Measurements from ENCODE around the gene FFAR3. TPM values are rescaled to one million over a fixed set of nuclear protein-coding genes. Genes with fewer than 3 reads are reported as not detected.
"Not testable (repeated sequence)": the region's sequence is repeated elsewhere in the genome, so short reads cannot be mapped to it uniquely, and the experiment has no call there.

FFAR3 gene
- total RNA-seq, 2 experiments from 2014 or later = 4.9 to 5.3 TPM

DNA sequence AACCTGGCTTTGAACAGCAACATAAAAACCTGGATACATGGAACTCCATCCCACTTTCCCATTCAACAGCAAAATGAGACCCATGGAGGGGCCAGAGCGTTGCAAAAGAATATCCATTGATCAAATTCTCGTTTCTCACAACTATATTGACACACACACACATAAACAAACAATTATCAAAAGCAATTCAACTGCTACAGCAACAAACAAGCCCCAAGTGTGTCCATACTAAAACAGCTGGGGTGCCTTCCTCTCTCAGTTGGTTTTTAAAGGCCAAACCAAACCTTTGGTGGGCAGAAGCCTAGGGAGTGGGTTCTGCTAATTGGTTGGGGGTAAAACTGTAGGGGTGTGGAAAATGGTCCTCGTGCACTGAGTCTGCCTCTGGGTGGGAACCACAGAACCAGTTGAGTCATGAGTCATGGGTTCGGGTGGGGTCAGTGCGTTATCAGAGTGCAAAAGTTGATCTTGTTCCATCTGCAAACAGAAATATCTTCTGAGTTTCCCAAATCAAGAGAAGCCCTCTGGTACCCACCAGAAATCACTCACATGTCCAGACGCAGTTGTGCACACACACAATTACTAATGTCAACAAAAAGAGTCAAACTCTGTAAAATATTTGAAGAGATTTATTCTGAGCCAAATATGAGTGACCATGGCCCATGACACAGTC is 31.1 kb downstream of the FFAR3 start:
- CTCF ChIA-PET = no interaction called here
- DNase-seq = no peak
- H3K9me3 Mint-ChIP-seq = peaks cover 4% of the 10 kb centered on the region
- intact Hi-C loops (cut with micrococcal nuclease) = no loop called here
- H3K4me1 Mint-ChIP-seq (ENCODE audit: low read depth) = no peaks in the 10 kb centered on the region
- peaks cover 2% of the 10 kb centered on the region for H3K36me3 Mint-ChIP-seq (ENCODE audit: low read depth)
- no peak overlapping the region for H3K4me3 Mint-ChIP-seq
- H3K27me3 Mint-ChIP-seq (ENCODE audit: low read depth) = peaks cover 3% of the 10 kb centered on the region
- no peak overlapping the region for H3K27ac Mint-ChIP-seq

GRCh38 chr19:35392742-35393715 is 34.8 kb downstream of the FFAR3 start:
- intact Hi-C loops (cut with micrococcal nuclease) = no loop called here
- H3K9me3 Mint-ChIP-seq = no peaks in the 10 kb centered on the region
- H3K27ac Mint-ChIP-seq = no peak overlapping the region
- no peaks in the 10 kb centered on the region for H3K27me3 Mint-ChIP-seq (ENCODE audit: low read depth)
- no peaks in the 10 kb centered on the region for H3K36me3 Mint-ChIP-seq (ENCODE audit: low read depth)
- CTCF ChIA-PET = no interaction called here
- DNase-seq = no peak
- no peak overlapping the region for H3K4me3 Mint-ChIP-seq
- H3K4me1 Mint-ChIP-seq (ENCODE audit: low read depth) = no peaks in the 10 kb centered on the region

DNA sequence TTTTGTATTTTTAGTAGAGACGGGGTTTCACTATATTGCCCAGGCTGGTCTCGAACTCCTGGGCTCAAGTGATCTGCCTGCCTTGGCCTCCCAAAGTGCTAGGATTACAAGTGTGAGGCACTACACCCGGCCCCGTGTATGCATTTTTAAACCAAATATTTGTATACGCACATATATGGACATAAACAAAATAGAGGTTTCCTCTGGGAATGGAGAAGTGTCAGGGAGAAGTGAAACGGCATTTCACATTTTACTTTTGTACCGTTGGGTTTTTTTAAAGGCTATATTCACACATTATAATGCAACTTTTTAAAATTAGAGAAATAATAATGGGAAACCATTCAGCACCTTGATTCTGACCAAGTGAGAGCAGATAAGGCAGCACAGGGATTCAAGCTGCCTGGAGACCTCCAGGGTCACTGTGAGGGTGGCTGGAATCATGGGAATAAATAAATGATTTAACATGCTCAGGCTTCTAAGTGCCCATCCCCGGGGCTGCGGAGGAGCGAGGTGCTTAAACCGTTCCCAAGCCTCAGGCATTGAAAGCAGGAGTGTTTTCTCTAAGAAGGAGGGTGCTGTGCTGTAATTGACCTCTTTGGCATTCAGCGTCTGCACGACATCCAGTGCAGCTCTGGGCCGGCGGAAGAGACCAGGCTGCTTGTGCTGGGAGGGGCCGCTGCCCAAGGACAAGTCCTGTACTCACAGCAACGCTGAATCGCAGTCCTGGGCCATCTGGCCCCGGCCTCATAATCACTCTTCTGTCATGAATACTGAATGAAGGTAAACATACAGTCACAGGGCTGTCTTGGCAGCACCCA is 37.3 kb downstream of the FFAR3 start:
- no peaks in the 10 kb centered on the region for H3K36me3 Mint-ChIP-seq (ENCODE audit: low read depth)
- no peak for DNase-seq
- H3K9me3 Mint-ChIP-seq = no peaks in the 10 kb centered on the region
- intact Hi-C loops (cut with micrococcal nuclease) = no loop called here
- H3K27ac Mint-ChIP-seq = no peak overlapping the region
- H3K4me3 Mint-ChIP-seq = no peak overlapping the region
- CTCF ChIA-PET = no interaction called here
- H3K27me3 Mint-ChIP-seq (ENCODE audit: low read depth) = no peaks in the 10 kb centered on the region
- H3K4me1 Mint-ChIP-seq (ENCODE audit: low read depth) = no peaks in the 10 kb centered on the region

- intact Hi-C loops (cut with micrococcal nuclease) = no loop called here
- H3K4me3 Mint-ChIP-seq = no peak overlapping the region
- no peaks in the 10 kb centered on the region for H3K36me3 Mint-ChIP-seq (ENCODE audit: low read depth)
- CTCF ChIA-PET = interaction anchor here (0.6 kb wide), 1 partner anchor 990 kb away, joined by 3 read pairs; no protein-coding TSS in a partner anchor
- no peaks in the 10 kb centered on the region for H3K27me3 Mint-ChIP-seq (ENCODE audit: low read depth)
- H3K27ac Mint-ChIP-seq = no peak overlapping the region
- DNase-seq = no peak
- H3K9me3 Mint-ChIP-seq = no peaks in the 10 kb centered on the region
- H3K4me1 Mint-ChIP-seq (ENCODE audit: low read depth) = no peaks in the 10 kb centered on the region
Measured at GRCh38 chr19:35396240-35396885, 38.1 kb downstream of the FFAR3 start.

DNA sequence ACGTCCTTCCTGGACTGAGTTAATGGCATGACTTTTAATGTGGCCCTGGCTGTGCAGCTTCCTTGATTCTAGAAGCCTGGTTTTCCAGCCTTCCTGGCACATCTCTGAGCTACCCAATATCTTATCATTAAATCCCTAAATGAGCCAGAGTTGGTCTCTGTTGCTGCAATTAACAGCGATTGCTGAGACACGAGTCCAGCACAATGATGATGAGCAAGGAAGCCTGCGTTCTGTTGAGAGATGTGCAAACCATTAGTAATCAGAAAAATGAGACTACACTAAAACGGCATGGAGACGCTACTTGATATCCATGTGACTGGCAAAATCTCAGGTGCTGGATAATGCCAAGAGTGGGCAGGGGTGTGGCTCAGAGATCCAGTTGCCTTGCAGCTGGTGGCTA is 38.8 kb downstream of the FFAR3 start:
- H3K4me3 Mint-ChIP-seq = no peak overlapping the region
- no peak for DNase-seq
- no peaks in the 10 kb centered on the region for H3K9me3 Mint-ChIP-seq
- no peaks in the 10 kb centered on the region for H3K4me1 Mint-ChIP-seq (ENCODE audit: low read depth)
- no peaks in the 10 kb centered on the region for H3K27me3 Mint-ChIP-seq (ENCODE audit: low read depth)
- CTCF ChIA-PET = interaction anchor here (0.6 kb wide), 1 partner anchor 991 kb away, joined by 3 read pairs; no protein-coding TSS in a partner anchor
- intact Hi-C loops (cut with micrococcal nuclease) = no loop called here
- H3K27ac Mint-ChIP-seq = no peak overlapping the region
- no peaks in the 10 kb centered on the region for H3K36me3 Mint-ChIP-seq (ENCODE audit: low read depth)

- Mint-ChIP-seq H3K27ac (no peak overlapping the region), H3K9me3 (no peaks in the 10 kb centered on the region), H3K4me3 (no peak overlapping the region), H3K27me3 (ENCODE audit: low read depth) (no peaks in the 10 kb centered on the region), H3K4me1 (ENCODE audit: low read depth) (no peaks in the 10 kb centered on the region), H3K36me3 (ENCODE audit: low read depth) (no peaks in the 10 kb centered on the region)
- CTCF ChIA-PET = no interaction called here
- no peak for DNase-seq
- intact Hi-C loops (cut with micrococcal nuclease) = no loop called here
Measured at GRCh38 chr19:35398570-35398969, 40.3 kb downstream of the FFAR3 start.

DNA sequence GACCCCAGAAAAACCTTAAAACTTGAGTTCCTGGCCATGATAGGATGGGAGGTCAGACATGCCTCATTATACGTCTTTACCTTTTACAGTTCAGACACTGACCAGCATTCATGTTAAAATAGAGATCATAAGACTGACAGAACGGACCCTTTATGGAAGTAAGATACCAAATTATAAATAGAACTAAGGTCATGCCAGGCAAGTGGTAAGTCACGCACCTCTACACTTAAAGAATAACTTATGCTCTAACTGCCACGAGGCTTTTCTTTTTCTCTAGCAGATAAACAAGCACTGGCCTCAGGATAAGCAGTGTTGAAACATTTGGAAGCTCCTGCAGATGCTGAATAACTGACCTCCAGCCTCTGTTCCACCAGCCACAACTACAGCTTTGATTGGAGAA is 41.0 kb downstream of the FFAR3 start:
- CTCF ChIA-PET = no interaction called here
- intact Hi-C loops (cut with micrococcal nuclease) = no loop called here
- Mint-ChIP-seq H3K4me1 (ENCODE audit: low read depth) (no peaks in the 10 kb centered on the region), H3K27me3 (ENCODE audit: low read depth) (no peaks in the 10 kb centered on the region), H3K9me3 (no peaks in the 10 kb centered on the region), H3K36me3 (ENCODE audit: low read depth) (no peaks in the 10 kb centered on the region), H3K4me3 (no peak overlapping the region), H3K27ac (no peak overlapping the region)
- DNase-seq = no peak

- Mint-ChIP-seq H3K27me3 (ENCODE audit: low read depth) (no peaks in the 10 kb centered on the region), H3K4me3 (no peak overlapping the region), H3K4me1 (ENCODE audit: low read depth) (no peaks in the 10 kb centered on the region), H3K36me3 (ENCODE audit: low read depth) (no peaks in the 10 kb centered on the region), H3K9me3 (no peaks in the 10 kb centered on the region), H3K27ac (no peak overlapping the region)
- DNase-seq = no peak
- CTCF ChIA-PET = interaction anchor here (1.0 to 1.1 kb wide), 2 partner anchors 47 to 117 kb away, joined by 3 read pairs; no protein-coding TSS in a partner anchor
- intact Hi-C loops (cut with micrococcal nuclease) = no loop called here
Measured at GRCh38 chr19:35399948-35400772, 41.9 kb downstream of the FFAR3 start.

- intact Hi-C loops (cut with micrococcal nuclease) = no loop called here
- no peak overlapping the region for H3K4me3 Mint-ChIP-seq
- CTCF ChIA-PET = interaction anchor here (1.0 to 1.1 kb wide), 2 partner anchors 48 to 116 kb away, joined by 3 read pairs; no protein-coding TSS in a partner anchor
- H3K36me3 Mint-ChIP-seq (ENCODE audit: low read depth) = no peaks in the 10 kb centered on the region
- no peaks in the 10 kb centered on the region for H3K9me3 Mint-ChIP-seq
- no peak overlapping the region for H3K27ac Mint-ChIP-seq
- no peaks in the 10 kb centered on the region for H3K4me1 Mint-ChIP-seq (ENCODE audit: low read depth)
- no peaks in the 10 kb centered on the region for H3K27me3 Mint-ChIP-seq (ENCODE audit: low read depth)
- no peak for DNase-seq
Measured at GRCh38 chr19:35400773-35401100, 42.5 kb downstream of the FFAR3 start.

DNA sequence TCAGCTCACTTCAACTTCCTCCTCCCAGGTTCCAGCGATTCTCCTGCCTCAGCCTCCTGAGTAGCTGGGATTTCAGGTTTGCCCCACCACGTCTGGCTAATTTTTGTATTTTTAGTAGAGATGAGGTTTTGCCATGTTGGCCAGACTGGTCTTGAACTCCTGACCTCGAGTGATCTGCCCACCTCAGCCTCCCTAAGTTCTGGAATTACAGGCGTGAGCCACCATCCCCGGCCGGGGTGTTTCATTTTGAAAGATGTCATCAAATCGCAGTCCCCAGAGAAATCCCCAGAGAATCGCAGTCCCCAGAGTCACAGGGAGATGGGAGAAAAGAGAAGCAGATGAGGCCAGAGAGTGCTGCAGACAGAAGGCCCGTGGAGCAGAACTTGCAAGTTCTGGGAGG is 43.2 kb downstream of the FFAR3 start:
- H3K27me3 Mint-ChIP-seq (ENCODE audit: low read depth); H3K36me3 Mint-ChIP-seq (ENCODE audit: low read depth); H3K9me3 Mint-ChIP-seq; intact Hi-C loops (cut with micrococcal nuclease); H3K4me3 Mint-ChIP-seq; CTCF ChIA-PET; H3K27ac Mint-ChIP-seq; H3K4me1 Mint-ChIP-seq (ENCODE audit: low read depth); DNase-seq: not testable (repeated sequence)

- Mint-ChIP-seq H3K9me3 (no peaks in the 10 kb centered on the region), H3K36me3 (ENCODE audit: low read depth) (no peaks in the 10 kb centered on the region), H3K4me1 (ENCODE audit: low read depth) (no peaks in the 10 kb centered on the region), H3K27ac (no peak overlapping the region), H3K27me3 (ENCODE audit: low read depth) (no peaks in the 10 kb centered on the region), H3K4me3 (no peak overlapping the region)
- DNase-seq = no peak
- CTCF ChIA-PET = interaction anchor here (1.0 kb wide), 1 partner anchor 105 kb away, joined by 3 read pairs; no protein-coding TSS in a partner anchor
- intact Hi-C loops (cut with micrococcal nuclease) = no loop called here
Measured at GRCh38 chr19:35403116-35403760, 45.0 kb downstream of the FFAR3 start.
